ENCODE results near the gene KCNMA1.

The KCNMA1 gene

GRCh38 chr10:77121829-77122228, 515.8 kb downstream of the KCNMA1 start:
- no peak for DNase-seq

GRCh38 chr10:77120666-77121376, 516.8 kb downstream of the KCNMA1 start:
- no peak for DNase-seq

- DNase-seq: no peak
Observed at GRCh38 chr10:77120012-77120411, 517.6 kb downstream of the KCNMA1 start.

- DNase-seq: no peak
Observed at GRCh38 chr10:77118603-77119282, 518.9 kb downstream of the KCNMA1 start.

- DNase-seq: no peak
Observed at GRCh38 chr10:77117501-77117900, 520.1 kb downstream of the KCNMA1 start.

GRCh38 chr10:77116904-77117303, 520.7 kb downstream of the KCNMA1 start:
- DNase-seq: no peak

GRCh38 chr10:77114181-77114821, 523.3 kb downstream of the KCNMA1 start:
- DNase-seq: no peak

GRCh38 chr10:77111611-77112550, 525.7 kb downstream of the KCNMA1 start:
- DNase-seq: peak; percentile 1

- no peak for DNase-seq
Observed at GRCh38 chr10:77110757-77111156, 526.9 kb downstream of the KCNMA1 start.

GRCh38 chr10:77109351-77109994, 528.1 kb downstream of the KCNMA1 start:
- DNase-seq: no peak

- DNase-seq: no peak
Observed at GRCh38 chr10:77106676-77107075, 530.9 kb downstream of the KCNMA1 start.

GRCh38 chr10:77105761-77106221, 531.8 kb downstream of the KCNMA1 start:
- no peak for DNase-seq

GRCh38 chr10:77104459-77104980, 533.1 kb downstream of the KCNMA1 start:
- no peak for DNase-seq

- DNase-seq: no peak
Observed at GRCh38 chr10:77103213-77103612, 534.4 kb downstream of the KCNMA1 start.

- DNase-seq: no peak
Observed at GRCh38 chr10:77101341-77101740, 536.3 kb downstream of the KCNMA1 start.

GRCh38 chr10:77099136-77099535, 538.5 kb downstream of the KCNMA1 start:
- no peak for DNase-seq

GRCh38 chr10:77097625-77098024, 540.0 kb downstream of the KCNMA1 start:
- DNase-seq: no peak

GRCh38 chr10:77093126-77093525, 544.5 kb downstream of the KCNMA1 start:
- no peak for DNase-seq

GRCh38 chr10:77091597-77092165, 545.9 kb downstream of the KCNMA1 start:
- no peak for DNase-seq

GRCh38 chr10:77090381-77091356, 546.9 kb downstream of the KCNMA1 start:
- DNase-seq: no peak

Measured in COR-L47 (cell line).